Caco-2 (cell line): ENCODE results near the gene CYBB. TPM values are rescaled to one million over a fixed set of nuclear protein-coding genes. Genes with fewer than 3 reads are reported as not detected.

Experiments used
- BruUV-seq: library from RNA; stranded (reverse); fragments of 400-500 nt; replicated peaks from 2 replicates; lab custom pipeline; 2021; lab: Mats Ljungman, UMichigan
- CTCF ChIA-PET: fragments of 300-600 bp; sonication (Branson Sonifier 250); formaldehyde crosslinking; loops from one replicate; lab custom pipeline; 2022; ENCODE audit warnings: antibody characterized with exemption; lab: Charles Lee
- POLR2A ChIA-PET: fragments of 300-600 bp; sonication (Branson Sonifier 250); formaldehyde crosslinking; loops from one replicate; lab custom pipeline; 2022; ENCODE audit warnings: antibody characterized with exemption; lab: Charles Lee
- DNase-seq, 2 experiments: peaks; one replicate each; pipeline versions ENCODE4 v3.0.0 to v3.0.0-alpha.2; 2020 to 2022
- H3K27me3 ChIP-seq: replicated peaks from 2 replicates; pipeline ENCODE4 v1.6.0; 2011; ENCODE audit warnings: low read length; ENCODE audit not compliant: control insufficient read depth, insufficient read depth
- H3K36me3 ChIP-seq: 2 replicates; pipeline ENCODE4 v1.5.1; 2011; ENCODE audit warnings: low read length; ENCODE audit not compliant: control insufficient read depth, insufficient read depth
- H3K4me1 ChIP-seq: fragments of 250-450 bp; sonication (Bioruptor Pico); 2 replicates; pipeline ENCODE4 v1.5.1; 2020; ENCODE audit warnings: mild to moderate bottlenecking
- H3K4me3 ChIP-seq: 2 replicates; pipeline ENCODE4 v1.5.1; 2011; ENCODE audit warnings: low read depth, mild to moderate bottlenecking, control low read depth, low read length
- H3K9me3 ChIP-seq: fragments of 250-450 bp; sonication (Bioruptor Pico); 2 replicates; pipeline ENCODE4 v1.5.1; 2020; ENCODE audit warnings: mild to moderate bottlenecking, moderate library complexity
- H3K27ac Mint-ChIP-seq: one replicate; pipeline ENCODE4 v1.8.0; 2022; ENCODE audit warnings: mixed read lengths; ENCODE audit not compliant: unreplicated experiment
- H3K27me3 Mint-ChIP-seq: one replicate; pipeline ENCODE4 v1.8.0; 2022; ENCODE audit warnings: mixed read lengths; ENCODE audit not compliant: insufficient read depth, unreplicated experiment
- H3K36me3 Mint-ChIP-seq: one replicate; pipeline ENCODE4 v1.8.0; 2022; ENCODE audit warnings: mild to moderate bottlenecking, mixed read lengths; ENCODE audit not compliant: insufficient read depth, unreplicated experiment
- H3K4me1 Mint-ChIP-seq: one replicate; pipeline ENCODE4 v1.8.0; 2022; ENCODE audit warnings: low read depth, mixed read lengths; ENCODE audit not compliant: unreplicated experiment
- H3K4me3 Mint-ChIP-seq: one replicate; pipeline ENCODE4 v1.8.0; 2022; ENCODE audit warnings: mild to moderate bottlenecking, moderate library complexity, mixed read lengths; ENCODE audit not compliant: unreplicated experiment
- H3K9me3 Mint-ChIP-seq: one replicate; pipeline ENCODE4 v1.8.0; 2022; ENCODE audit warnings: mixed read lengths; ENCODE audit not compliant: unreplicated experiment
- CTCF ChIP-seq, 2 experiments: fragments of 200-600 bp in 1 of 2; IDR thresholded peaks; 1 replicate in 1 of 2; 2 replicates in 1 of 2; pipeline versions ENCODE4 v1.5.1 to v1.8.0; 2011 to 2022; ENCODE audit warnings: antibody characterized with exemption in 1 of 2, control low read depth in 1 of 2, inconsistent platforms in 1 of 2, low read depth in 1 of 2, low read length in 1 of 2, mild to moderate bottlenecking in 1 of 2, moderate library complexity in 1 of 2; ENCODE audit not compliant: insufficient read depth in 1 of 2, severe bottlenecking in 1 of 2, unreplicated experiment in 1 of 2
- intact Hi-C: fragments of 100-400 bp; cut with micrococcal nuclease; formaldehyde crosslinking; loops from one replicate; pipeline ENCODE4 v1.10.0; 2022; ENCODE audit not compliant: unreplicated experiment
- total RNA-seq: library from RNA; stranded (reverse); gene quantifications from 2 replicates; pipeline ENCODE4 v1.2.3, GENCODE V29; 2022

CYBB gene
- total RNA-seq, 1 experiment from 2014 or later: 0.43 TPM

GRCh38 chrX:37860721-37861120 is 80.9 kb downstream of the CYBB start:
- ChIA-PET POLR2A (no interaction called here), CTCF (no interaction called here)
- Mint-ChIP-seq H3K4me3 (peak overlapping the region; percentile 44), H3K9me3 (peaks cover 10% of the 10 kb centered on the region), H3K27me3 (no peaks in the 10 kb centered on the region), H3K27ac (peak overlapping the region; percentile 54), H3K4me1 (peaks cover 22% of the 10 kb centered on the region), H3K36me3 (no peaks in the 10 kb centered on the region)
- no peak overlapping the region for H3K4me3 ChIP-seq
- intact Hi-C loops: loop anchor here (1.0 kb wide), 1 partner anchor 23 kb away; no protein-coding TSS in a partner anchor
- BruUV-seq: no TSS peak
- TF ChIP-seq CTCF (IDR thresholded peaks at IDR 0.05; ENCODE audit: insufficient read depth in 1 of 2, low read depth in 1 of 2, low read length in 1 of 2, severe bottlenecking in 1 of 2, unreplicated experiment in 1 of 2): no peak
- H3K9me3 ChIP-seq: no peaks in the 10 kb centered on the region; the same call in 1 of the 2 replicates
- no peaks in the 10 kb centered on the region for H3K36me3 ChIP-seq
- peak; percentile 69 to 86 for DNase-seq
- peaks cover 46% of the 10 kb centered on the region for H3K4me1 ChIP-seq
- H3K27me3 ChIP-seq: no peaks in the 10 kb centered on the region

DNA sequence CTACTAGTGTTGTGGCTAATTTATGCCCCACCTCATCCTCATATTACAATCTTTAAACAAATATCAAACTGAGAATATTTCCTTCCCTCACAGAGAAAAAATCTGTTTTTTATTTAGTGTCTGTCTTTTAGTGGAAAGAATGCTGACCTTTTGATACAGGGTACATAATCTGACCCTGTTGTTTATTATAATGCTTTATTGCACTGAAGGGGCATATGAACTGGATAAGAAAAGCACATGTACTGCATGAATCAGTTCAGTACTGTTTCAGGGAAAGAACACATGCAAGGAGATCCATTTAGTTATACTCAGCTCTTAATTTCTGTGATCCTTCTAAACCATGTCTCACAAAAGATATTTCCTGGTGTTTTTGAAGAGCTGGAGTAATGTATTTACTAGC is 83.0 kb downstream of the CYBB start:
- Mint-ChIP-seq H3K4me3 (no peak overlapping the region), H3K9me3 (peaks cover 16% of the 10 kb centered on the region), H3K27me3 (no peaks in the 10 kb centered on the region), H3K36me3 (no peaks in the 10 kb centered on the region), H3K27ac (no peak overlapping the region), H3K4me1 (peaks cover 22% of the 10 kb centered on the region)
- CTCF ChIA-PET: no interaction called here
- Histone ChIP-seq H3K36me3 (no peaks in the 10 kb centered on the region), H3K4me3 (no peak overlapping the region), H3K27me3 (no peaks in the 10 kb centered on the region), H3K4me1 (peaks cover 46% of the 10 kb centered on the region), H3K9me3 (no peaks in the 10 kb centered on the region; the same call in 1 of the 2 replicates)
- no peak for DNase-seq
- no peak for TF ChIP-seq CTCF (IDR thresholded peaks at IDR 0.05; ENCODE audit: insufficient read depth in 1 of 2, low read depth in 1 of 2, low read length in 1 of 2, severe bottlenecking in 1 of 2, unreplicated experiment in 1 of 2)
- intact Hi-C loops: no loop called here
- POLR2A ChIA-PET: no interaction called here
- no TSS peak for BruUV-seq

Other genes starting within 250 kb of the CYBB start
- 0.02 TPM in 1 of 2 replicates, not detected in the other for gene LANCL3, start 208.4 kb upstream of the CYBB start, total RNA-seq
- gene XK, start 94.3 kb upstream of the CYBB start, total RNA-seq: 1.7 and 2.6 TPM in 2 replicates
- gene DYNLT3, start 67.5 kb downstream of the CYBB start, total RNA-seq: 26.9 and 27.5 TPM in 2 replicates
- 8.8 and 8.9 TPM in 2 replicates for gene SYTL5, start 226.5 kb downstream of the CYBB start, total RNA-seq